OCI-LY7 (cell line): Measurements from ENCODE around the gene KIDINS220. TPM values are rescaled to one million over a fixed set of nuclear protein-coding genes. Genes with fewer than 3 reads are reported as not detected.

Source experiments
- BruUV-seq: library from RNA; stranded (reverse); fragments of 400-500 nt; replicated peaks from 2 replicates; lab custom pipeline; 2021; lab: Mats Ljungman, UMichigan
- CTCF ChIA-PET: fragments of 300-600 bp; sonication (Branson Sonifier 250); formaldehyde crosslinking; loops from one replicate; lab custom pipeline; 2022; ENCODE audit warnings: antibody characterized with exemption; ENCODE audit not compliant: unreplicated experiment; lab: Charles Lee
- POLR2A ChIA-PET: fragments of 300-600 bp; sonication (Branson Sonifier 250); formaldehyde crosslinking; loops from one replicate; lab custom pipeline; 2022; ENCODE audit warnings: antibody characterized with exemption; lab: Charles Lee
- DNase-seq: peaks from one replicate; pipeline ENCODE4 v3.0.0-alpha.2; 2015; ENCODE audit warnings: low spot score
- H2AFZ ChIP-seq: fragments of 200-600 bp; sonication (generic), shearing (Covaris generic); 2 replicates; pipeline ENCODE4 v1.6.1; 2014; ENCODE audit warnings: mild to moderate bottlenecking, antibody characterized with exemption, low read length, moderate library complexity
- H3K27ac ChIP-seq: fragments of 200-600 bp; sonication (generic); 2 replicates; pipeline ENCODE4 v1.5.1; 2014; ENCODE audit warnings: mixed run types, low read depth, mild to moderate bottlenecking, moderate library complexity, low read length, inconsistent platforms; ENCODE audit not compliant: poor library complexity, severe bottlenecking
- H3K36me3 ChIP-seq: fragments of 200-600 bp; sonication (generic); 2 replicates; pipeline ENCODE4 v1.6.1; 2014; ENCODE audit warnings: mild to moderate bottlenecking, antibody characterized with exemption, low read length, moderate library complexity, mixed read lengths; ENCODE audit not compliant: insufficient read depth
- H3K4me1 ChIP-seq: fragments of 200-600 bp; sonication (generic); 2 replicates; pipeline ENCODE4 v1.5.1; 2014; ENCODE audit warnings: mild to moderate bottlenecking, low read length; ENCODE audit not compliant: insufficient read depth, poor library complexity, severe bottlenecking
- H3K4me2 ChIP-seq: fragments of 200-600 bp; sonication (generic); 2 replicates; pipeline ENCODE4 v1.6.1; 2014; ENCODE audit warnings: mild to moderate bottlenecking, low read length
- H3K4me3 ChIP-seq: fragments of 200-600 bp; sonication (generic); 2 replicates; pipeline ENCODE4 v1.5.1; 2014; ENCODE audit warnings: mild to moderate bottlenecking, low read depth, low read length; ENCODE audit not compliant: poor library complexity, severe bottlenecking
- H3K79me2 ChIP-seq: fragments of 200-600 bp; sonication (generic); 2 replicates; pipeline ENCODE4 v1.6.1; 2016; ENCODE audit warnings: low read depth, mild to moderate bottlenecking, low read length, moderate library complexity, mixed read lengths; ENCODE audit not compliant: insufficient read depth
- H3K9me2 ChIP-seq: fragments of 200-600 bp; sonication (generic); 2 replicates; pipeline ENCODE4 v1.6.1; 2016; ENCODE audit warnings: mild to moderate bottlenecking, low read length, mixed read lengths; ENCODE audit not compliant: insufficient read depth
- H3K9me3 ChIP-seq: fragments of 200-600 bp; sonication (generic); 2 replicates; pipeline ENCODE4 v1.6.1; 2014; ENCODE audit warnings: mild to moderate bottlenecking, mixed run types, low read length, mixed read lengths
- H4K20me1 ChIP-seq: fragments of 200-600 bp; sonication (generic); 2 replicates; pipeline ENCODE4 v1.6.1; 2014; ENCODE audit warnings: mild to moderate bottlenecking, antibody characterized with exemption, low read length, moderate library complexity, mixed read lengths; ENCODE audit not compliant: insufficient read depth
- EZH2phosphoT487 ChIP-seq: fragments of 200-600 bp; sonication (generic); IDR thresholded peaks from 2 replicates; pipeline ENCODE4 v1.6.1; 2018; ENCODE audit warnings: low read depth, borderline replicate concordance, mild to moderate bottlenecking, mixed run types, antibody characterized with exemption, low read length, moderate library complexity, mixed read lengths
- intact Hi-C: fragments of 100-400 bp; cut with micrococcal nuclease; formaldehyde crosslinking; loops from one replicate; pipeline ENCODE4 v1.10.0; 2022; ENCODE audit not compliant: unreplicated experiment
- total RNA-seq, 2 experiments: library from RNA; depleted of rRNA in 1 of 2; stranded (reverse); fragments of >200 nt in 1 of 2; shearing (Covaris generic) in 1 of 2; gene quantifications; 2 replicates each; pipeline ENCODE4 v1.2.3, GENCODE V29; 2014 to 2022
- TF ChIP-seq, protein P1 (sequence below): fragments of 200-600 bp; sonication (generic); conservative IDR thresholded peaks from 2 replicates; pipeline ENCODE4 v1.5.1; 2014; ENCODE audit warnings: mild to moderate bottlenecking, antibody characterized with exemption, low read length, moderate library complexity, mixed read lengths

Gene KIDINS220
- total RNA-seq, 2 experiments from 2014 or later = 29.1 to 32.3 TPM

DNA sequence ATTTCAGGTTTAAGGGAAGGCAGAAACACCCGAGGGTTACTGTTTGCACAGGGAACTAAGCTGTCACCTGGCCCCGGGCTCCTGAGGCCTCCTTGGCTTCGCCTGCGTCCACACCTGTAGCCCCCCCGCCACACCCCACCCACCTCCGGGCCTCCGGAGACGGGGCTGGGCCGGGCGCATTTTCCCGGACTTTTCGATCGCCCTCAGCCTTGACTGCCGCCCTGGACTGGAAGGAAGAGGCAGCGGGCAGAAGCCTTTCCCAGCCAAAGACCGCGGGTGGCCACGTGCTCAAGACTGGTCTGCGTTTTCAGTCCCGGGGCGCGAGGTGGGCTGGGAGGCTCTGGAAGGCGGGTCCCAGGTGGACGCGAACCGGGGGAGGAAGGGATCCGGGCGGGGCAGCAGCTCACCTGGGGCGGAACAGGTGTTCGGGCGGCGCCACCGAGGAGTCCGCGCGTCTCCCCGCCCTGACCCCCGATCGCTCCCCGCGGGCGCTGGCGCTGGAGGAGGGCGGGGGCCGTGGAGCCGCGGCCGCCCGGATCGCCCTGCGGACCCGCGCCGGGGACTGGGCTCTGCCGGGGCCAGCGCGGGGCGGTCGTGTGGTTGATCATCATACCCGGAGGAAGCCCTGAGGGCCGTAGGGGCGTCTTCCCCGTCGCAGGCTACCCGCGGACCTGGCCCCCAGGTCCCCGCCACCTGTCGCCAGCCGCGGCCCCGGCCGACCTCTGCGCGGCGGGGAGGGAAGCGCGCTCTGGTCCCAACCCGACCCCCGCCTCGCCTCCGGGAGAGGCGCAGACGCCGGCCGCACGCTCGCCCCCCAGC lies 152.3 kb downstream of the KIDINS220 start:
- Histone ChIP-seq H3K4me3 (peak overlapping the region; percentile 97), H3K9me3 (0 out of 2 replicates have a peak, but pooled peaks cover 6% of the 10 kb centered on the region), H3K4me2 (peak overlapping the region; percentile 93), H3K27ac (peak overlapping the region; percentile 91), H3K79me2 (peaks cover 40% of the 10 kb centered on the region), H2AFZ (no peak overlapping the region), H3K36me3 (peaks cover 29% of the 10 kb centered on the region), H4K20me1 (peaks cover 17% of the 10 kb centered on the region), H3K4me1 (peaks cover 17% of the 10 kb centered on the region), H3K9me2 (no peaks in the 10 kb centered on the region)
- CTCF ChIA-PET = no interaction called here
- TF ChIP-seq, protein P1, sequence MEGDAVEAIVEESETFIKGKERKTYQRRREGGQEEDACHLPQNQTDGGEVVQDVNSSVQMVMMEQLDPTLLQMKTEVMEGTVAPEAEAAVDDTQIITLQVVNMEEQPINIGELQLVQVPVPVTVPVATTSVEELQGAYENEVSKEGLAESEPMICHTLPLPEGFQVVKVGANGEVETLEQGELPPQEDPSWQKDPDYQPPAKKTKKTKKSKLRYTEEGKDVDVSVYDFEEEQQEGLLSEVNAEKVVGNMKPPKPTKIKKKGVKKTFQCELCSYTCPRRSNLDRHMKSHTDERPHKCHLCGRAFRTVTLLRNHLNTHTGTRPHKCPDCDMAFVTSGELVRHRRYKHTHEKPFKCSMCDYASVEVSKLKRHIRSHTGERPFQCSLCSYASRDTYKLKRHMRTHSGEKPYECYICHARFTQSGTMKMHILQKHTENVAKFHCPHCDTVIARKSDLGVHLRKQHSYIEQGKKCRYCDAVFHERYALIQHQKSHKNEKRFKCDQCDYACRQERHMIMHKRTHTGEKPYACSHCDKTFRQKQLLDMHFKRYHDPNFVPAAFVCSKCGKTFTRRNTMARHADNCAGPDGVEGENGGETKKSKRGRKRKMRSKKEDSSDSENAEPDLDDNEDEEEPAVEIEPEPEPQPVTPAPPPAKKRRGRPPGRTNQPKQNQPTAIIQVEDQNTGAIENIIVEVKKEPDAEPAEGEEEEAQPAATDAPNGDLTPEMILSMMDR = no peak
- no peak for TF ChIP-seq EZH2phosphoT487
- intact Hi-C loops = loop anchor here (1.0 to 10.0 kb wide), 11 partner anchors 160 to 1588 kb away; no protein-coding TSS in a partner anchor
- no TSS peak for BruUV-seq
- POLR2A ChIA-PET = interaction anchor here (0.6 to 1.8 kb wide), 13 partner anchors 32 to 1117 kb away, joined by 3 to 17 read pairs (median 3); no protein-coding TSS in a partner anchor
- DNase-seq = peak; percentile 70

DNA sequence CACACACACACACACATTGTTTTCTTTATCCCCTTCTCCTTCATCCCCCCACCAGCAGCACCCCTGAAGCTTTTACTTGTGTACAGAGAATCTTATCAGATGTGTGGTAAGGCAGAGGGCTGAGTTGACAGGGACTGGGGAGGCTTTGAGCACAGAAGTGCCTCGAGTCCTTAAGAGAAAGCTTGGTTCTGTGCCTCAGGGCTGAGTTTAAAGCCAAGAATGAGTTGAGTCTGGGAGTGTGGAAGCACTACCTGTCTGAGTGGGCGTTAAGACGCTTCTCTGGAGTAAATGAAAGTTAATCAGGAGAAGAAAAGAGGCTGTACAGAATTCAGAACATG lies 152.9 kb downstream of the KIDINS220 start:
- no peak overlapping the region for H2AFZ ChIP-seq
- H3K4me1 ChIP-seq = peaks cover 22% of the 10 kb centered on the region
- H3K36me3 ChIP-seq = peaks cover 29% of the 10 kb centered on the region
- no TSS peak for BruUV-seq
- H3K79me2 ChIP-seq = peaks cover 40% of the 10 kb centered on the region
- H4K20me1 ChIP-seq = peaks cover 17% of the 10 kb centered on the region
- peak overlapping the region; percentile 97 for H3K4me3 ChIP-seq
- TF ChIP-seq EZH2phosphoT487 = no peak
- TF ChIP-seq, protein P1 = no peak
- CTCF ChIA-PET = interaction anchor here (0.6 kb wide), 2 partner anchors 47 to 450 kb away, joined by 8 read pairs; no protein-coding TSS in a partner anchor
- H3K9me2 ChIP-seq = no peaks in the 10 kb centered on the region
- peak overlapping the region; percentile 93 for H3K4me2 ChIP-seq
- DNase-seq = peak; percentile 78
- POLR2A ChIA-PET = interaction anchor here (0.6 to 1.8 kb wide), 13 partner anchors 32 to 1116 kb away, joined by 3 to 17 read pairs (median 3); no protein-coding TSS in a partner anchor
- peak overlapping the region; percentile 91 for H3K27ac ChIP-seq
- H3K9me3 ChIP-seq = 0 out of 2 replicates have a peak, but pooled peaks cover 6% of the 10 kb centered on the region
- intact Hi-C loops = loop anchor here (2.0 to 10.0 kb wide), 2 partner anchors 382 to 1050 kb away; no protein-coding TSS in a partner anchor
